HTERT RPE-1 (cell line): Measurements from ENCODE around the gene C11orf65.
"Not testable (repeated sequence)": the region's sequence is repeated elsewhere in the genome, so short reads cannot be mapped to it uniquely, and the experiment has no call there.

Source experiments
- in situ Hi-C: fragments of 300-500 bp; cut with MboI; formaldehyde crosslinking; loops from 4 replicates; pipeline ENCODE4 v1.14.3; 2020; ENCODE audit warnings: low sequenced_read_pairs

C11orf65 gene

GRCh38 chr11:108373505-108373904 is 93.8 kb downstream of the C11orf65 start:
- in situ Hi-C loops = not testable (repeated sequence)

DNA sequence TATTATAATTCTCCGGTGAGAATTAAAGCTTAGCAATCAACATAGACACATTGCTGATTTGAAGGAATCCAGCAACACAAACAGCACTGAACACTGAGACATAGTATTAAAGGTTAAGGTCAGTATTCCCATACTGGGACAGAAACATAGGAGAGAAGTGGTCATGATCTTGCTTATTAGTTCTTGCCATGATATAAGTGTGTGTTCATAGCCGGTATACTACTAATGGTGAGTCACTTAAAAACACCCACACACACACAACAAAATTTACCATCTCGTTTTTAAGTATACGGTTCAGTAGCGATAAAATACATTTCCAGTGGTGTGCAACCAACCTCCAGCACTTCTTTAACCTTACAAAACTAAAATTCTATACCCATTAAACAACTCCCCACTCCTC is 96.3 kb downstream of the C11orf65 start:
- in situ Hi-C loops = no loop called here

DNA sequence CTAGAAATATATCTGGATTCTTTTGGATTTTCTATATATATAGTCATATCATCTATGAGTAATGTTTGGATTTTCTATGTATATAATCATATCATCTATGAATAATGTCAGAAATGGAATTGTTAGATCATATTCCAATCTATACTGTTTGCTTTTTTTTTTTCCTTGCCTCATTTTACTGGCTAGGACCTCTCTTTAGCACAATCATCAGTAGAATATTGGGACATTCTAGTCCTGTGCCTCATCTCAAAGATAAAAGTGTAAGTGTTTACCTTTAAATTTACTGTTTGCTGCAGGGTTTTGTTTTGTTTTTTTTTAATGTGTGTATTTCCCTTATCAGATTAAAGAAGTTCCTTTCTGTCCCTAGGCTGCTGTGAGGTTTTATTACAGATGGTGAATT is 97.0 kb downstream of the C11orf65 start:
- in situ Hi-C loops = no loop called here

DNA sequence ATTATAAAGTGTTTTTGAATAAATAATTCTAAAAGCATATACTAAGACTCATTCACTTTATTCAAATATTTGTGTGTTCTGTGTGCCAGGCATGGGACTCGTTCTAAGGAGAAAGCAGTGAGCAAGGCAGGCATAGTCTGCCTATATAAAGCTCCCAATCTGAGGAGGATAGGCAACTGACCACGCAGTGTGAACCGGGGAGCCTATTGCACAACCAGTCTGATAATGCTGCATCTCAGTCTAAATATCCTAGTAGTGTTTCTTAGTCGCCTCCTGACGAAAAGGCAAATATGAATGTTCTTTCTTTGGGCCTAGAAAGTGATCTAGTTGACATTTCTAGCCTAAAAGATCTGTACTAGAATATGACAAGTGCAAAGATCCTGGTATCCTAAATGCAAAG is 98.3 kb downstream of the C11orf65 start:
- in situ Hi-C loops = no loop called here

- in situ Hi-C loops = no loop called here
Observed at GRCh38 chr11:108368134-108368533, 99.2 kb downstream of the C11orf65 start.

DNA sequence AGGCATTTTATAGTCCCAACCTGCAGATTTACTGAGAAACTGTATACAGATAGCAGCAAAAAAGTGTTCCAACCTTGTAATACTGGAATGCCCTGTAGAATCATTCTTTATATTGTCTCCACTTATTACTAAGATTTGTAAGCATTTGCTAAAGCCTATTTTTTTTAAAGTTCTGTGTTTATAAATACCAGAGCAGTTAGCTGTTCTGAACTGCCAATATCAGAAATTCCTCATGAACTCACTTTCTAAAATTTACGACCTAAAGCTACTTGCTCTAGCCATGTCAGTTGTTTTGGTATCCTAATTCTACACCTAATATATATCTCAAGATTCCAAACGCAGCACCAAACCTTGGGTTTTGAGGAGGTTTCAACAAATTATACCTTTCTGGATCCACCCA is 103.2 kb downstream of the C11orf65 start:
- in situ Hi-C loops = no loop called here

- in situ Hi-C loops = no loop called here
Observed at GRCh38 chr11:108351468-108351867, 115.9 kb downstream of the C11orf65 start.

DNA sequence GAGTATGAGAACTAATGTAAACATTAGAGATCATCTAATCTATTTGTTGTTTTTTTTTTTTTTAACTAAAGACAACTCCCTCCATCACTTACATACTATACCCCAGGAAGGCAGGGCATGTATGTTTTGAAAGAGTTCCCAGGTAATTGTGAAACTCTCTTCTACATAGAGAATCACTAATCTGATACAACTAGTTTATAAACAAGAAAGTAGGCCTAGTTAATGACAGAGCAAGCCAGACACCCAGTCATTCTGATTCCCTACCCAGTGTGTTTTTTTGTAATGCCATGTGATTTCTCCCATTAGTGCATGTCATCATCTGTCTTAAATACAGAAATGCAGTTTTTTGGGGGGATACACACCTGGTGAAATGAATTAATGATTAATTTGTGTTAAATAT is 120.9 kb downstream of the C11orf65 start:
- in situ Hi-C loops = no loop called here

DNA sequence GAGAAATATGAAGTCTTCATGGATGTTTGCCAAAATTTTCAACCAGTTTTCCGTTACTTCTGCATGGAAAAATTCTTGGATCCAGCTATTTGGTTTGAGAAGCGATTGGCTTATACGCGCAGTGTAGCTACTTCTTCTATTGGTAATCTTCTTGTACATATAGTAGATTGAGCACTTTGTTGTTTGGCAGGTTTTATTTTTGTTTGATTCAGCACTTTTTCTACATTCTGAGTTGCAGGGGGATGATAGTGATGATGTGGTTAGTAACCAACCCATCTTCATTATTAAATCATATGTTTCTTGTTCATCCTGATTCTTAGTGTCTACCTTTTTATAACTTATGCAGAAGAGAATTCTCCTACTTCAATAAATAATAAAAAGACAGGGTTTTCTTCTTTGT is 121.6 kb downstream of the C11orf65 start:
- in situ Hi-C loops = no loop called here

DNA sequence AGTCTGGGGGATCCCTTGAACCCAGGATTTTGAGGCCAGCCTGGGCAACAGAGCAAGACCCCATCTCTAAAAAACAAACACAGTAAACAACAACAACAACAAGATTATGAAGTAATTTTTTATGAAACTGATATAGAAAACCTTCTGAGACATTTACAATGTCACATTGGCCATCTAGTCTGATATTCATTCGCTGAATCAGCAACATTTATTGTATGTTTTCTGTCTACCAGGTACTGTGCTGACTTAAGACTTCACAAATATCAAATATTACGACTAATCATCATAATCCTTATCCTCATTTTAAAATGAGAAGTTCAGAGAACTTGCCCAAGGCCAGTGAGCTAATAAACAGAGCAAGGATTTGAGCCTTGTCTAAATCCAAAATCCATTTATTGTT is 123.6 kb downstream of the C11orf65 start:
- in situ Hi-C loops = no loop called here

GRCh38 chr11:108341654-108342053 is 125.7 kb downstream of the C11orf65 start:
- in situ Hi-C loops = no loop called here

DNA sequence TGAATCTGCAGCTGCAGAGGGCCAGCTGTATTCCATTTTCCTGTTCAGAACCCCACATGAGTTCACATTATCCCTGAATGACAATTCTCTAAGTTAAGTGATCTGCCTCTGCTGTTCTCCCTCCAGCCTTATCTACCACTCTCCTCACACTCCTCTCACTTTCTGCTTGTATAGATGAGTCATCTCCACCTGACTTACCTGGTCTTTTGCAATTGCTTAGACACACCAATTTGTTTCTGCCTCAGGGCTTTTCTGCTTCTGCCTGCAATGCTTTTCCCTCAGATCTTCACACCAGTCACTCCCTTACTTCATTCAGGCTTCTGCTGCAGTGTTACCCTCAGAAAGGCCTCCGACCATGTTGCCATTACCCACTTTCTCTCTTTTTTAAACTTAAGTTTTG is 126.4 kb downstream of the C11orf65 start:
- in situ Hi-C loops = no loop called here

DNA sequence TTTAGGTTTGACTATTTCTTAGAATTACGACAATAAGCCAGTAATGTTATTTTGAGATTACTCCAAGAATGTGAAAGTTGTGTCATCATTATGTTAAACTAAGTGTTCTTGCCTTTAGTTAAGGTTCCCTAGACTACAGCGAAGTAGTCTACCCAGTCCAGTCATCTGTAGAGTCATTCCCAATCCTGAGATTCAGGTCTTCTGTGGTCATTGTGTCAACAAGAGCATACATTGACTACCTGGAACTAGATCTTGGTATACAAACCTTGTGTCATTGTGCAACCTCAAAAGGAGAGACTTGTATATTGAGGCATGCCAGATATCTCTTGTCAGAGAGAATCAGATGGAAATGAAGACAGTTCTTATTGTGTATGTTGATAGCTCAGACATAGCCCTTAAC is 128.6 kb downstream of the C11orf65 start:
- in situ Hi-C loops = no loop called here

GRCh38 chr11:108333403-108333899 is 133.9 kb downstream of the C11orf65 start:
- in situ Hi-C loops = no loop called here
